OCI-LY1 (cell line): ENCODE data around the gene DMWD.

ENCODE experiments used
- H2AFZ ChIP-seq: fragments of 200-600 bp; sonication (generic), shearing (Covaris generic); 2 replicates; pipeline ENCODE4 v1.6.0; 2014; ENCODE audit warnings: antibody characterized with exemption, mild to moderate bottlenecking, low read length
- H3F3A ChIP-seq: fragments of 200-600 bp; sonication (generic), shearing (Covaris generic); 2 replicates; pipeline ENCODE4 v1.6.0; 2014; ENCODE audit warnings: mild to moderate bottlenecking, antibody characterized with exemption, low read length, moderate library complexity; ENCODE audit not compliant: insufficient read depth
- H3K27ac ChIP-seq: fragments of 200-600 bp; sonication (generic); 2 replicates; pipeline ENCODE4 v1.5.1; 2014; ENCODE audit warnings: low read length, mixed run types, mild to moderate bottlenecking, low read depth; ENCODE audit not compliant: poor library complexity, severe bottlenecking
- H3K27me3 ChIP-seq: fragments of 200-600 bp; sonication (generic); 2 replicates; pipeline ENCODE4 v1.6.0; 2014; ENCODE audit warnings: antibody characterized with exemption, mild to moderate bottlenecking, low read length, moderate library complexity; ENCODE audit not compliant: insufficient read depth
- H3K36me3 ChIP-seq: fragments of 200-600 bp; sonication (generic); 2 replicates; pipeline ENCODE4 v1.6.1; 2014; ENCODE audit warnings: mild to moderate bottlenecking, antibody characterized with exemption, low read length, moderate library complexity, mixed read lengths; ENCODE audit not compliant: insufficient read depth
- H3K4me1 ChIP-seq: fragments of 200-600 bp; sonication (generic); 2 replicates; pipeline ENCODE4 v1.5.1; 2014; ENCODE audit warnings: mild to moderate bottlenecking, low read length, moderate library complexity; ENCODE audit not compliant: insufficient read depth, severe bottlenecking
- H3K4me2 ChIP-seq: fragments of 200-600 bp; sonication (generic), shearing (Covaris generic); 2 replicates; pipeline ENCODE4 v1.6.1; 2014; ENCODE audit warnings: low read length
- H3K4me3 ChIP-seq: fragments of 200-600 bp; sonication (generic); 2 replicates; pipeline ENCODE4 v1.5.1; 2014; ENCODE audit warnings: low read length, low read depth, mild to moderate bottlenecking, mixed read lengths; ENCODE audit not compliant: poor library complexity, severe bottlenecking
- H3K79me2 ChIP-seq: fragments of 200-600 bp; shearing (Covaris generic); 2 replicates; pipeline ENCODE4 v1.6.1; 2016; ENCODE audit warnings: mixed run types, low read length, mixed read lengths; ENCODE audit not compliant: insufficient read depth
- H3K9ac ChIP-seq: fragments of 200-600 bp; sonication (generic), shearing (Covaris generic); 2 replicates; pipeline ENCODE4 v1.6.1; 2014; ENCODE audit warnings: mild to moderate bottlenecking, low read length, mixed read lengths
- H3K9me2 ChIP-seq: fragments of 200-600 bp; sonication (generic), shearing (Covaris generic); 2 replicates; pipeline ENCODE4 v1.6.1; 2014; ENCODE audit warnings: low read depth, mild to moderate bottlenecking, low read length, mixed read lengths
- H3K9me3 ChIP-seq: fragments of 200-600 bp; shearing (Covaris generic); 2 replicates; pipeline ENCODE4 v1.6.1; 2014; ENCODE audit warnings: low read length, mixed read lengths
- H4K20me1 ChIP-seq: fragments of 200-600 bp; sonication (generic), shearing (Covaris generic); 2 replicates; pipeline ENCODE4 v1.6.0; 2016; ENCODE audit warnings: mild to moderate bottlenecking, low read length; ENCODE audit not compliant: insufficient read depth
- CTCF ChIP-seq: fragments of 200-600 bp; sonication (generic), shearing (Covaris generic); IDR thresholded peaks from 2 replicates; pipeline ENCODE4 v1.5.1; 2017; ENCODE audit warnings: mild to moderate bottlenecking, antibody characterized with exemption, low read length, moderate library complexity, mixed read lengths
- EZH2 ChIP-seq: fragments of 200-600 bp; sonication (generic), shearing (Covaris generic); IDR thresholded peaks from 2 replicates; pipeline ENCODE4 v1.8.0; 2017; ENCODE audit warnings: borderline replicate concordance, mixed run types, mild to moderate bottlenecking, antibody characterized with exemption, low read length, moderate library complexity, mixed read lengths

Gene DMWD

GRCh38 chr19:45822716-45823115 lies 30.1 kb upstream of the DMWD start:
- H3K27ac ChIP-seq = no peak overlapping the region
- no peaks in the 10 kb centered on the region for H3K9me2 ChIP-seq
- H3K4me1 ChIP-seq = peaks cover 28% of the 10 kb centered on the region
- no peaks in the 10 kb centered on the region for H3F3A ChIP-seq
- no peaks in the 10 kb centered on the region for H3K27me3 ChIP-seq
- H3K79me2 ChIP-seq = no peaks in the 10 kb centered on the region
- no peaks in the 10 kb centered on the region for H3K9me3 ChIP-seq
- TF ChIP-seq CTCF (no peak), EZH2 (no peak)
- no peak overlapping the region for H3K4me2 ChIP-seq
- no peak overlapping the region for H3K9ac ChIP-seq
- H4K20me1 ChIP-seq = no peaks in the 10 kb centered on the region
- H3K4me3 ChIP-seq = no peak overlapping the region
- H2AFZ ChIP-seq = no peak overlapping the region
- peaks cover 70% of the 10 kb centered on the region for H3K36me3 ChIP-seq

GRCh38 chr19:45821570-45821969 lies 28.9 kb upstream of the DMWD start:
- Histone ChIP-seq H3K79me2 (no peaks in the 10 kb centered on the region), H3F3A (no peaks in the 10 kb centered on the region), H3K27ac (no peak overlapping the region), H2AFZ (no peak overlapping the region), H3K4me1 (peaks cover 37% of the 10 kb centered on the region), H3K4me2 (no peak overlapping the region), H3K9me3 (no peaks in the 10 kb centered on the region), H3K4me3 (no peak overlapping the region), H3K9ac (no peak overlapping the region), H4K20me1 (no peaks in the 10 kb centered on the region), H3K36me3 (peaks cover 59% of the 10 kb centered on the region), H3K27me3 (no peaks in the 10 kb centered on the region), H3K9me2 (no peaks in the 10 kb centered on the region)
- TF ChIP-seq EZH2 = no peak
- no peak for TF ChIP-seq CTCF

- no peak overlapping the region for H3K4me2 ChIP-seq
- no peak overlapping the region for H3K27ac ChIP-seq
- TF ChIP-seq EZH2 = no peak
- no peak for TF ChIP-seq CTCF
- H3F3A ChIP-seq = no peaks in the 10 kb centered on the region
- no peak overlapping the region for H3K9ac ChIP-seq
- H3K79me2 ChIP-seq = no peaks in the 10 kb centered on the region
- H3K27me3 ChIP-seq = no peaks in the 10 kb centered on the region
- H3K4me3 ChIP-seq = no peak overlapping the region
- H4K20me1 ChIP-seq = no peaks in the 10 kb centered on the region
- H3K36me3 ChIP-seq = peaks cover 56% of the 10 kb centered on the region
- H3K4me1 ChIP-seq = peaks cover 37% of the 10 kb centered on the region
- H2AFZ ChIP-seq = no peak overlapping the region
- no peaks in the 10 kb centered on the region for H3K9me2 ChIP-seq
- H3K9me3 ChIP-seq = no peaks in the 10 kb centered on the region
These were observed 28.5 kb upstream of the DMWD start for GRCh38 chr19:45821103-45821521.
